ENCODE results near the gene BMP5. TPM values are rescaled to one million over a fixed set of nuclear protein-coding genes. Genes with fewer than 3 reads are reported as not detected.

Gene BMP5
- total and polyA plus RNA-seq, 4 donors = 0.42 to 0.92 (median 0.65) TPM

DNA sequence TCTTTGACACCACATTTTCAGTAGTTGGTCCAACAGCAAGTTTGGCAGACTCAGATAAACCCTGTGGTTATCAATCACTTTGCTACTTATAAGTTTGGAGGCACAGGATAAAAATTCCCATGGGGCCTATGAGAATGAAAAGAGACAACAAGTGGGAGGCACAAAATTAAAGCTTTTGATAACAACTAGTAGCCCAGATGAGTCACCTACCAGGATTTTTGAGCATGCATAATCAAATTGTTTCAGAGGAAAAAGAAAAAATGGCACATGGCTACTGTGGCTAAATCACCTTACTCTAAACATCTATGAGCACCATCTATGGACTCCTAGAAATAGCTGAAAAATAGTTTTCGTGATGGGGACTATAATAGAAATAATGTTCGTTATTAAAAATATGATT is 40.8 kb upstream of the BMP5 start:
- no peak overlapping the region for H3K9ac ChIP-seq (ENCODE audit: low read depth in 1 of 2, low read length in 2 of 2)
- no peaks in the 10 kb centered on the region for H3K9me3 ChIP-seq (ENCODE audit: control insufficient read depth in 4 of 4, low read length in 3 of 4)
- no peak for TF ChIP-seq YY1 (IDR thresholded peaks at IDR 0.05)
- TF ChIP-seq HNF4A (conservative IDR thresholded peaks at IDR 0.05) = no peak
- TF ChIP-seq, protein P1, sequence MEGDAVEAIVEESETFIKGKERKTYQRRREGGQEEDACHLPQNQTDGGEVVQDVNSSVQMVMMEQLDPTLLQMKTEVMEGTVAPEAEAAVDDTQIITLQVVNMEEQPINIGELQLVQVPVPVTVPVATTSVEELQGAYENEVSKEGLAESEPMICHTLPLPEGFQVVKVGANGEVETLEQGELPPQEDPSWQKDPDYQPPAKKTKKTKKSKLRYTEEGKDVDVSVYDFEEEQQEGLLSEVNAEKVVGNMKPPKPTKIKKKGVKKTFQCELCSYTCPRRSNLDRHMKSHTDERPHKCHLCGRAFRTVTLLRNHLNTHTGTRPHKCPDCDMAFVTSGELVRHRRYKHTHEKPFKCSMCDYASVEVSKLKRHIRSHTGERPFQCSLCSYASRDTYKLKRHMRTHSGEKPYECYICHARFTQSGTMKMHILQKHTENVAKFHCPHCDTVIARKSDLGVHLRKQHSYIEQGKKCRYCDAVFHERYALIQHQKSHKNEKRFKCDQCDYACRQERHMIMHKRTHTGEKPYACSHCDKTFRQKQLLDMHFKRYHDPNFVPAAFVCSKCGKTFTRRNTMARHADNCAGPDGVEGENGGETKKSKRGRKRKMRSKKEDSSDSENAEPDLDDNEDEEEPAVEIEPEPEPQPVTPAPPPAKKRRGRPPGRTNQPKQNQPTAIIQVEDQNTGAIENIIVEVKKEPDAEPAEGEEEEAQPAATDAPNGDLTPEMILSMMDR (IDR thresholded peaks at IDR 0.05; ENCODE audit: low read depth, low read length, missing input control) = no peak
- TF ChIP-seq EGR1 (IDR thresholded peaks at IDR 0.05; ENCODE audit: low read depth in 2 of 2) = no peak
- TF ChIP-seq TAF1 (conservative IDR thresholded peaks at IDR 0.05) = no peak
- WGBS = 72% methylated on average over 2 of the region's 2 CpGs
- no peak overlapping the region for H3K4me3 ChIP-seq (ENCODE audit: low read depth in 1 of 3, low read length in 3 of 3)
- no peaks in the 10 kb centered on the region for H3K36me3 ChIP-seq (ENCODE audit: control insufficient read depth in 4 of 4, insufficient read depth in 3 of 4, low read depth in 1 of 4, low read length in 3 of 4)
- H3K27ac ChIP-seq (ENCODE audit: low read depth in 1 of 2, low read length in 2 of 2) = no peak overlapping the region
- no peaks in the 10 kb centered on the region for H3K27me3 ChIP-seq (ENCODE audit: control insufficient read depth in 4 of 4, insufficient read depth in 4 of 4, low read length in 3 of 4)
- DNase-seq (ENCODE audit: low spot score) = no peak
- no peaks in the 10 kb centered on the region for H3K4me1 ChIP-seq (ENCODE audit: control insufficient read depth in 4 of 4, insufficient read depth in 4 of 4, low read length in 3 of 4)

DNA sequence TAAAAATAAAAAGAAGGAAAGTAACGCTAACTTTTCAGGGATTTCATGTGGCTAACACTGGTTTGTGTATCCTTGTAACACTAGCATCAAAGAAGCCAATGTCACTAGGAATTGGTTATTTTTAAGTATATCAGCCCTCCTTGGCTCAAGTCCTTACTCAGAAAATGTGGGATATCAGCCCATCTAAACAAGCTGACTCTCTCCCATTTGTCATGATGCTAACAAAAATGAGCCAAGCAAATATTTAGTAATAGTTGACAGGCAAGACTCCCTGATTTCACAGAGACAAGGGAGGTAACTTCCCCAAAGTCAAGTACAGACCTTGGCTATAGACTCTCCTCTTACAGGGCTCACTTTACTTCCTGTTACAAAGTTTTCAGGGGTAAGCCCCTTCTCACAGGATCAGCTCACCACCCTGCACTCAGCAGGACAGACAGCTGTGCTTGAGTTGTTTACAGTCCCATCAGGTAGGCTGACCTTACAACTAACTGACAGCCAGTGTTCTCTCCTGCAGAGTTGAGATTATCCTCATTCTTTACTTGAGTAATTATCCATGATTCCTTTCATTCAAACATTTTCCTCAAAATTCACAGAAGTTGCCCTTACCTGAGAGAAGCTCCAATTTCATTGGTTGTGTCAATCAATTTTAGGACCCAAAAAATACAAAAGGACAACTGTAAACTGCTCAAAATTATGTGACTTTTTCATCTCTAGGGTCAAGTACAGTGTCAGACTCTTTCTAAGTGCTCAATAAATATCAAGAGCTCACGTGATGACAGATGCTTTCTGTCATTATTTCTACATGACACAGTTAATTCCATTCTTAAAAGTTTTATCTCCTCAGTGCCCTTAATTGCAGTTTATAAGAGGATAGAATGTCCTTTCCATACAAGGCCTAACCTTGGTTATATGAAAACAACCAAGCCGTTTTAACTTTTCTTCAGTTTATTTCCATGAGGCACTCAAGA is 38.1 kb upstream of the BMP5 start:
- H3K27ac ChIP-seq (ENCODE audit: low read depth in 1 of 2, low read length in 2 of 2) = no peak overlapping the region
- no peaks in the 10 kb centered on the region for H3K27me3 ChIP-seq (ENCODE audit: control insufficient read depth in 4 of 4, insufficient read depth in 4 of 4, low read length in 3 of 4)
- no peak overlapping the region for H3K4me3 ChIP-seq (ENCODE audit: low read depth in 1 of 3, low read length in 3 of 3)
- no peaks in the 10 kb centered on the region for H3K36me3 ChIP-seq (ENCODE audit: control insufficient read depth in 4 of 4, insufficient read depth in 3 of 4, low read depth in 1 of 4, low read length in 3 of 4)
- 60% methylated on average over 3 of the region's 3 CpGs for WGBS
- no peak overlapping the region for H3K9ac ChIP-seq (ENCODE audit: low read depth in 1 of 2, low read length in 2 of 2)
- TF ChIP-seq JUND (IDR thresholded peaks at IDR 0.05) (no peak), GABPA (IDR thresholded peaks at IDR 0.05 in 1 of 2, conservative IDR thresholded peaks at IDR 0.05 in 1 of 2) (no peak), SP1 (IDR thresholded peaks at IDR 0.05) (no peak), HNF4A (conservative IDR thresholded peaks at IDR 0.05) (no peak), TAF1 (conservative IDR thresholded peaks at IDR 0.05) (no peak), FOXA1 (IDR thresholded peaks at IDR 0.05) (no peak), HNF4G (IDR thresholded peaks at IDR 0.05) (no peak), EGR1 (IDR thresholded peaks at IDR 0.05; ENCODE audit: low read depth in 2 of 2) (no peak), RXRA (IDR thresholded peaks at IDR 0.05) (no peak), RAD21 (IDR thresholded peaks at IDR 0.05) (no peak), FOXA2 (IDR thresholded peaks at IDR 0.05) (no peak), NR2F2 (IDR thresholded peaks at IDR 0.05) (no peak), YY1 (IDR thresholded peaks at IDR 0.05) (no peak)
- TF ChIP-seq, protein P2, sequence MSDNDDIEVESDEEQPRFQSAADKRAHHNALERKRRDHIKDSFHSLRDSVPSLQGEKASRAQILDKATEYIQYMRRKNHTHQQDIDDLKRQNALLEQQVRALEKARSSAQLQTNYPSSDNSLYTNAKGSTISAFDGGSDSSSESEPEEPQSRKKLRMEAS (IDR thresholded peaks at IDR 0.05) = no peak
- TF ChIP-seq, protein P3, sequence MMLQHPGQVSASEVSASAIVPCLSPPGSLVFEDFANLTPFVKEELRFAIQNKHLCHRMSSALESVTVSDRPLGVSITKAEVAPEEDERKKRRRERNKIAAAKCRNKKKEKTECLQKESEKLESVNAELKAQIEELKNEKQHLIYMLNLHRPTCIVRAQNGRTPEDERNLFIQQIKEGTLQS (IDR thresholded peaks at IDR 0.05) = no peak
- TF ChIP-seq, protein P4, sequence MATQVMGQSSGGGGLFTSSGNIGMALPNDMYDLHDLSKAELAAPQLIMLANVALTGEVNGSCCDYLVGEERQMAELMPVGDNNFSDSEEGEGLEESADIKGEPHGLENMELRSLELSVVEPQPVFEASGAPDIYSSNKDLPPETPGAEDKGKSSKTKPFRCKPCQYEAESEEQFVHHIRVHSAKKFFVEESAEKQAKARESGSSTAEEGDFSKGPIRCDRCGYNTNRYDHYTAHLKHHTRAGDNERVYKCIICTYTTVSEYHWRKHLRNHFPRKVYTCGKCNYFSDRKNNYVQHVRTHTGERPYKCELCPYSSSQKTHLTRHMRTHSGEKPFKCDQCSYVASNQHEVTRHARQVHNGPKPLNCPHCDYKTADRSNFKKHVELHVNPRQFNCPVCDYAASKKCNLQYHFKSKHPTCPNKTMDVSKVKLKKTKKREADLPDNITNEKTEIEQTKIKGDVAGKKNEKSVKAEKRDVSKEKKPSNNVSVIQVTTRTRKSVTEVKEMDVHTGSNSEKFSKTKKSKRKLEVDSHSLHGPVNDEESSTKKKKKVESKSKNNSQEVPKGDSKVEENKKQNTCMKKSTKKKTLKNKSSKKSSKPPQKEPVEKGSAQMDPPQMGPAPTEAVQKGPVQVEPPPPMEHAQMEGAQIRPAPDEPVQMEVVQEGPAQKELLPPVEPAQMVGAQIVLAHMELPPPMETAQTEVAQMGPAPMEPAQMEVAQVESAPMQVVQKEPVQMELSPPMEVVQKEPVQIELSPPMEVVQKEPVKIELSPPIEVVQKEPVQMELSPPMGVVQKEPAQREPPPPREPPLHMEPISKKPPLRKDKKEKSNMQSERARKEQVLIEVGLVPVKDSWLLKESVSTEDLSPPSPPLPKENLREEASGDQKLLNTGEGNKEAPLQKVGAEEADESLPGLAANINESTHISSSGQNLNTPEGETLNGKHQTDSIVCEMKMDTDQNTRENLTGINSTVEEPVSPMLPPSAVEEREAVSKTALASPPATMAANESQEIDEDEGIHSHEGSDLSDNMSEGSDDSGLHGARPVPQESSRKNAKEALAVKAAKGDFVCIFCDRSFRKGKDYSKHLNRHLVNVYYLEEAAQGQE (IDR thresholded peaks at IDR 0.05) = no peak
- TF ChIP-seq, protein P5, sequence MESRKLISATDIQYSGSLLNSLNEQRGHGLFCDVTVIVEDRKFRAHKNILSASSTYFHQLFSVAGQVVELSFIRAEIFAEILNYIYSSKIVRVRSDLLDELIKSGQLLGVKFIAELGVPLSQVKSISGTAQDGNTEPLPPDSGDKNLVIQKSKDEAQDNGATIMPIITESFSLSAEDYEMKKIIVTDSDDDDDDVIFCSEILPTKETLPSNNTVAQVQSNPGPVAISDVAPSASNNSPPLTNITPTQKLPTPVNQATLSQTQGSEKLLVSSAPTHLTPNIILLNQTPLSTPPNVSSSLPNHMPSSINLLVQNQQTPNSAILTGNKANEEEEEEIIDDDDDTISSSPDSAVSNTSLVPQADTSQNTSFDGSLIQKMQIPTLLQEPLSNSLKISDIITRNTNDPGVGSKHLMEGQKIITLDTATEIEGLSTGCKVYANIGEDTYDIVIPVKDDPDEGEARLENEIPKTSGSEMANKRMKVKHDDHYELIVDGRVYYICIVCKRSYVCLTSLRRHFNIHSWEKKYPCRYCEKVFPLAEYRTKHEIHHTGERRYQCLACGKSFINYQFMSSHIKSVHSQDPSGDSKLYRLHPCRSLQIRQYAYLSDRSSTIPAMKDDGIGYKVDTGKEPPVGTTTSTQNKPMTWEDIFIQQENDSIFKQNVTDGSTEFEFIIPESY (IDR thresholded peaks at IDR 0.05) = no peak
- TF ChIP-seq, protein P1 (IDR thresholded peaks at IDR 0.05; ENCODE audit: low read depth, low read length, missing input control) = no peak
- DNase-seq (ENCODE audit: low spot score) = no peak
- no peaks in the 10 kb centered on the region for H3K4me1 ChIP-seq (ENCODE audit: control insufficient read depth in 4 of 4, insufficient read depth in 4 of 4, low read length in 3 of 4)
- H3K9me3 ChIP-seq (ENCODE audit: control insufficient read depth in 4 of 4, low read length in 3 of 4) = no peaks in the 10 kb centered on the region

All from liver (tissue), 9 donors.